Measurements from ENCODE around the gene TCOF1. TPM values are rescaled to one million over a fixed set of nuclear protein-coding genes. Genes with fewer than 3 reads are reported as not detected.

Gene TCOF1
- total RNA-seq, 4 donors from 2014 or later, result 19.4 to 85.0 (median 28.2) TPM

GRCh38 chr5:150335778-150336177, 21.7 kb upstream of the TCOF1 start:
- DNase-seq, result no peak
- H3K4me3 ChIP-seq, result no peak overlapping the region
- H3K27me3 ChIP-seq, result no peaks in the 10 kb centered on the region
- H3K9me3 ChIP-seq, result no peaks in the 10 kb centered on the region
- H3K27ac ChIP-seq, result no peak overlapping the region
- no peaks in the 10 kb centered on the region for H3K36me3 ChIP-seq
- TF ChIP-seq CTCF (IDR thresholded peaks at IDR 0.05) (no peak), POLR2A (IDR thresholded peaks at IDR 0.05) (no peak)
- no peaks in the 10 kb centered on the region for H3K4me1 ChIP-seq

GRCh38 chr5:150338546-150338945, 19.0 kb upstream of the TCOF1 start:
- no peak for TF ChIP-seq CTCF (IDR thresholded peaks at IDR 0.05)
- no peak for TF ChIP-seq POLR2A (IDR thresholded peaks at IDR 0.05)
- no peak for DNase-seq
- Histone ChIP-seq H3K4me3 (no peak overlapping the region), H3K9me3 (no peaks in the 10 kb centered on the region), H3K27ac (no peak overlapping the region), H3K27me3 (no peaks in the 10 kb centered on the region), H3K4me1 (no peaks in the 10 kb centered on the region), H3K36me3 (no peaks in the 10 kb centered on the region)

GRCh38 chr5:150339165-150339564, 18.3 kb upstream of the TCOF1 start:
- Histone ChIP-seq H3K27me3 (no peaks in the 10 kb centered on the region), H3K27ac (no peak overlapping the region), H3K4me1 (no peaks in the 10 kb centered on the region), H3K4me3 (no peak overlapping the region), H3K36me3 (no peaks in the 10 kb centered on the region), H3K9me3 (no peaks in the 10 kb centered on the region)
- TF ChIP-seq CTCF (IDR thresholded peaks at IDR 0.05) (no peak), POLR2A (IDR thresholded peaks at IDR 0.05) (no peak)
- no peak for DNase-seq

DNA sequence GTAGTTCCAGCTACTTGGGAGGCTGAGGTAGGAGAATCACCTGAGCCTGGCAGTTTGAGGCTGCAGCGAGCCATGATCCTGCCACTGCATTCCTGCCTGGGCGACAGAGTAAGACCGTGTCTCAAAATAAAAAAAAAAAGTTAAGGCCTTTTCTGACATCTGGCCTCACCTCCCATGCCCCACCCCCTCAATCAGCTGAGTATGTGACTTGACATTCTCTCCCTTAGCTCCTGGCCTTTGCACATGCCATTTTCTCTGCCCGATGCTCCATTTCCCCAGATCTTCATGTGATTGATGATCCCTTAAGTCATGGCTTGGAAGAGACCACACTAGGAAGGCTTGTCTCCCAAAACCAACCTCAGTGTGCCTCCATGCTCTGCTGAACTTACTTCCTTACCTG, 17.7 kb upstream of the TCOF1 start:
- Histone ChIP-seq H3K27me3 (no peaks in the 10 kb centered on the region), H3K9me3 (no peaks in the 10 kb centered on the region), H3K36me3 (no peaks in the 10 kb centered on the region), H3K4me3 (no peak overlapping the region), H3K4me1 (no peaks in the 10 kb centered on the region), H3K27ac (no peak overlapping the region)
- no peak for TF ChIP-seq POLR2A (IDR thresholded peaks at IDR 0.05)
- TF ChIP-seq CTCF (IDR thresholded peaks at IDR 0.05), result no peak
- DNase-seq, result no peak

GRCh38 chr5:150340614-150341255, 16.8 kb upstream of the TCOF1 start:
- TF ChIP-seq CTCF (IDR thresholded peaks at IDR 0.05), result no peak
- no peak for TF ChIP-seq POLR2A (IDR thresholded peaks at IDR 0.05)
- H3K27ac ChIP-seq, result no peak overlapping the region
- H3K4me3 ChIP-seq, result no peak overlapping the region
- H3K36me3 ChIP-seq, result no peaks in the 10 kb centered on the region
- no peak for DNase-seq
- H3K27me3 ChIP-seq, result no peaks in the 10 kb centered on the region
- no peaks in the 10 kb centered on the region for H3K4me1 ChIP-seq
- no peaks in the 10 kb centered on the region for H3K9me3 ChIP-seq

DNA sequence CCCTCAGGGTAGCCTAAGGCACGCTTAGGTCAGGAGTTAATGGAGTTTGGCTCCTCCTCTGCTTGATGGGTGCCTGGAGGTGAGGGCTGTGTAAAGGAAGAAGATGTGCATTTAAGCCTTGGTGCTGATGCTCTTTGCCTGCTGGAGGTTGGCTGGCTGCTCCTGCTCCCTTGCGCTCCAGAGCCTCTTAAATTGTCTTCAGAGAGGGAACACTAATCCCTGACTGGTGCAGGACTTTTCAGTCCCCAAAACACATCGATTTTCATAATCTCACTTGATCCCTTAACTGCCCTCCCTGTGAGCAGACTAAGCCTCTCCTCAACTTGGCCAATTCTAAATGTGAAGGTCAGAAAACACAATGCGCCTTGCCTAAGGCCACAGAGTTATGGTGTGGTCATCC, 16.2 kb upstream of the TCOF1 start:
- Histone ChIP-seq H3K9me3 (no peaks in the 10 kb centered on the region), H3K4me3 (no peak overlapping the region), H3K27me3 (no peaks in the 10 kb centered on the region), H3K27ac (no peak overlapping the region), H3K4me1 (no peaks in the 10 kb centered on the region), H3K36me3 (no peaks in the 10 kb centered on the region)
- no peak for TF ChIP-seq POLR2A (IDR thresholded peaks at IDR 0.05)
- TF ChIP-seq CTCF (IDR thresholded peaks at IDR 0.05), result no peak
- DNase-seq, result no peak
